ENCODE results near the gene MRGPRD.
"Not testable (repeated sequence)": the region's sequence is repeated elsewhere in the genome, so short reads cannot be mapped to it uniquely, and the experiment has no call there.

MRGPRD gene

GRCh38 chr11:68973706-68974105 is 7.1 kb downstream of the MRGPRD start:
- not testable (repeated sequence) for H3K4me3 ChIP-seq (ENCODE audit: low read depth in 1 of 5, low read length in 5 of 5); H3K9ac ChIP-seq (ENCODE audit: low read length in 5 of 5); H3K36me3 ChIP-seq (ENCODE audit: control insufficient read depth in 5 of 5, insufficient read depth in 5 of 5, low read length in 5 of 5); H3K27ac ChIP-seq (ENCODE audit: low read depth, low read length); H3K9me3 ChIP-seq (ENCODE audit: control insufficient read depth in 5 of 5, low read length in 5 of 5)
- Histone ChIP-seq H3K27me3 (ENCODE audit: control insufficient read depth in 5 of 5, insufficient read depth in 4 of 5, low read length in 5 of 5) (peaks cover 0 to 22% (median 2%) of the 10 kb centered on the region in 5 donors), H3K4me1 (ENCODE audit: control insufficient read depth in 5 of 5, insufficient read depth in 5 of 5, low read length in 5 of 5) (peaks cover 0 to 31% (median 9%) of the 10 kb centered on the region in 5 donors)

GRCh38 chr11:68973219-68973618 is 7.6 kb downstream of the MRGPRD start:
- H3K9me3 ChIP-seq (ENCODE audit: control insufficient read depth in 5 of 5, low read length in 5 of 5) = no peaks in the 10 kb centered on the region
- H3K4me1 ChIP-seq (ENCODE audit: control insufficient read depth in 5 of 5, insufficient read depth in 5 of 5, low read length in 5 of 5) = peaks cover 0 to 27% (median 4%) of the 10 kb centered on the region in 5 donors
- H3K4me3 ChIP-seq (ENCODE audit: low read depth in 1 of 5, low read length in 5 of 5) = no peak overlapping the region
- H3K9ac ChIP-seq (ENCODE audit: low read length in 5 of 5) = no peak overlapping the region
- peaks cover 0 to 20% (median 5%) of the 10 kb centered on the region in 5 donors for H3K27me3 ChIP-seq (ENCODE audit: control insufficient read depth in 5 of 5, insufficient read depth in 4 of 5, low read length in 5 of 5)
- H3K27ac ChIP-seq (ENCODE audit: low read depth, low read length) = no peak overlapping the region
- no peaks in the 10 kb centered on the region for H3K36me3 ChIP-seq (ENCODE audit: control insufficient read depth in 5 of 5, insufficient read depth in 5 of 5, low read length in 5 of 5)

GRCh38 chr11:68970921-68971636 is 9.7 kb downstream of the MRGPRD start:
- H3K4me1 ChIP-seq (ENCODE audit: control insufficient read depth in 5 of 5, insufficient read depth in 5 of 5, low read length in 5 of 5) = peaks cover 0 to 8% (median 0%) of the 10 kb centered on the region in 5 donors
- H3K9me3 ChIP-seq (ENCODE audit: control insufficient read depth in 5 of 5, low read length in 5 of 5) = no peaks in the 10 kb centered on the region
- H3K4me3 ChIP-seq (ENCODE audit: low read depth in 1 of 5, low read length in 5 of 5) = no peak overlapping the region
- no peak overlapping the region for H3K27ac ChIP-seq (ENCODE audit: low read depth, low read length)
- H3K27me3 ChIP-seq (ENCODE audit: control insufficient read depth in 5 of 5, insufficient read depth in 4 of 5, low read length in 5 of 5) = peaks cover 0 to 15% (median 8%) of the 10 kb centered on the region in 5 donors
- no peak overlapping the region for H3K9ac ChIP-seq (ENCODE audit: low read length in 5 of 5)
- no peaks in the 10 kb centered on the region for H3K36me3 ChIP-seq (ENCODE audit: control insufficient read depth in 5 of 5, insufficient read depth in 5 of 5, low read length in 5 of 5)

GRCh38 chr11:68969386-68969785 is 11.4 kb downstream of the MRGPRD start:
- Histone ChIP-seq H3K4me3 (ENCODE audit: low read depth in 1 of 5, low read length in 5 of 5) (no peak overlapping the region), H3K9me3 (ENCODE audit: control insufficient read depth in 5 of 5, low read length in 5 of 5) (no peaks in the 10 kb centered on the region)

GRCh38 chr11:68968306-68969250 is 12.2 kb downstream of the MRGPRD start:
- no peak overlapping the region for H3K27ac ChIP-seq (ENCODE audit: low read depth, low read length)
- no peak overlapping the region for H3K4me3 ChIP-seq (ENCODE audit: low read depth in 1 of 5, low read length in 5 of 5)
- H3K27me3 ChIP-seq (ENCODE audit: control insufficient read depth in 5 of 5, insufficient read depth in 4 of 5, low read length in 5 of 5) = peaks cover 0 to 15% (median 11%) of the 10 kb centered on the region in 5 donors
- H3K36me3 ChIP-seq (ENCODE audit: control insufficient read depth in 5 of 5, insufficient read depth in 5 of 5, low read length in 5 of 5) = no peaks in the 10 kb centered on the region
- H3K9me3 ChIP-seq (ENCODE audit: control insufficient read depth in 5 of 5, low read length in 5 of 5) = peaks cover 0 to 2% (median 0%) of the 10 kb centered on the region in 5 donors
- no peaks in the 10 kb centered on the region for H3K4me1 ChIP-seq (ENCODE audit: control insufficient read depth in 5 of 5, insufficient read depth in 5 of 5, low read length in 5 of 5)
- H3K9ac ChIP-seq (ENCODE audit: low read length in 5 of 5) = no peak overlapping the region

More at GRCh38 chr11:68969386-68969785, 11.4 kb downstream of the MRGPRD start:
- Histone ChIP-seq H3K9ac (ENCODE audit: low read length in 5 of 5) (no peak overlapping the region), H3K27ac (ENCODE audit: low read depth, low read length) (no peak overlapping the region), H3K36me3 (ENCODE audit: control insufficient read depth in 5 of 5, insufficient read depth in 5 of 5, low read length in 5 of 5) (no peaks in the 10 kb centered on the region), H3K27me3 (ENCODE audit: control insufficient read depth in 5 of 5, insufficient read depth in 4 of 5, low read length in 5 of 5) (peaks cover 0 to 15% (median 8%) of the 10 kb centered on the region in 5 donors), H3K4me1 (ENCODE audit: control insufficient read depth in 5 of 5, insufficient read depth in 5 of 5, low read length in 5 of 5) (no peaks in the 10 kb centered on the region)

GRCh38 chr11:68966894-68967780 is 13.6 kb downstream of the MRGPRD start:
- Histone ChIP-seq H3K27me3 (ENCODE audit: control insufficient read depth in 5 of 5, insufficient read depth in 4 of 5, low read length in 5 of 5) (peaks cover 0 to 15% (median 11%) of the 10 kb centered on the region in 5 donors), H3K9ac (ENCODE audit: low read length in 5 of 5) (no peak overlapping the region), H3K27ac (ENCODE audit: low read depth, low read length) (no peak overlapping the region), H3K36me3 (ENCODE audit: control insufficient read depth in 5 of 5, insufficient read depth in 5 of 5, low read length in 5 of 5) (no peaks in the 10 kb centered on the region), H3K4me1 (ENCODE audit: control insufficient read depth in 5 of 5, insufficient read depth in 5 of 5, low read length in 5 of 5) (no peaks in the 10 kb centered on the region), H3K4me3 (ENCODE audit: low read depth in 1 of 5, low read length in 5 of 5) (no peak overlapping the region), H3K9me3 (ENCODE audit: control insufficient read depth in 5 of 5, low read length in 5 of 5) (peaks cover 0 to 2% (median 0%) of the 10 kb centered on the region in 5 donors)

GRCh38 chr11:68965901-68966853 is 14.6 kb downstream of the MRGPRD start:
- Histone ChIP-seq H3K4me3 (ENCODE audit: low read depth in 1 of 5, low read length in 5 of 5) (no peak overlapping the region), H3K9me3 (ENCODE audit: control insufficient read depth in 5 of 5, low read length in 5 of 5) (peaks cover 0 to 2% (median 0%) of the 10 kb centered on the region in 5 donors), H3K27me3 (ENCODE audit: control insufficient read depth in 5 of 5, insufficient read depth in 4 of 5, low read length in 5 of 5) (peaks cover 0 to 13% (median 8%) of the 10 kb centered on the region in 5 donors), H3K9ac (ENCODE audit: low read length in 5 of 5) (no peak overlapping the region), H3K27ac (ENCODE audit: low read depth, low read length) (no peak overlapping the region), H3K4me1 (ENCODE audit: control insufficient read depth in 5 of 5, insufficient read depth in 5 of 5, low read length in 5 of 5) (no peaks in the 10 kb centered on the region), H3K36me3 (ENCODE audit: control insufficient read depth in 5 of 5, insufficient read depth in 5 of 5, low read length in 5 of 5) (no peaks in the 10 kb centered on the region)

GRCh38 chr11:68963779-68964178 is 17.0 kb downstream of the MRGPRD start:
- Histone ChIP-seq H3K9me3 (ENCODE audit: control insufficient read depth in 5 of 5, low read length in 5 of 5) (peaks cover 0 to 2% (median 0%) of the 10 kb centered on the region in 5 donors), H3K4me3 (ENCODE audit: low read depth in 1 of 5, low read length in 5 of 5) (no peak overlapping the region), H3K27ac (ENCODE audit: low read depth, low read length) (no peak overlapping the region), H3K36me3 (ENCODE audit: control insufficient read depth in 5 of 5, insufficient read depth in 5 of 5, low read length in 5 of 5) (no peaks in the 10 kb centered on the region), H3K9ac (ENCODE audit: low read length in 5 of 5) (no peak overlapping the region), H3K27me3 (ENCODE audit: control insufficient read depth in 5 of 5, insufficient read depth in 4 of 5, low read length in 5 of 5) (peaks cover 0 to 13% (median 4%) of the 10 kb centered on the region in 5 donors), H3K4me1 (ENCODE audit: control insufficient read depth in 5 of 5, insufficient read depth in 5 of 5, low read length in 5 of 5) (no peaks in the 10 kb centered on the region)

Measured in subcutaneous abdominal adipose tissue (tissue), 5 donors.